HG02571 (cell line): Measurements from ENCODE around the gene NR3C2.
"Not testable (repeated sequence)": the region's sequence is repeated elsewhere in the genome, so short reads cannot be mapped to it uniquely, and the experiment has no call there.

Experiments used
- ATAC-seq: cut with Tn5 transposase; IDR thresholded peaks from one replicate; pipeline ENCODE4 v1.9.1; 2021; ENCODE audit warnings: mild to moderate bottlenecking, moderate library complexity; ENCODE audit not compliant: unreplicated experiment

NR3C2 gene

GRCh38 chr4:148224476-148224875 lies 217.7 kb downstream of the NR3C2 start:
- no peak for ATAC-seq

DNA sequence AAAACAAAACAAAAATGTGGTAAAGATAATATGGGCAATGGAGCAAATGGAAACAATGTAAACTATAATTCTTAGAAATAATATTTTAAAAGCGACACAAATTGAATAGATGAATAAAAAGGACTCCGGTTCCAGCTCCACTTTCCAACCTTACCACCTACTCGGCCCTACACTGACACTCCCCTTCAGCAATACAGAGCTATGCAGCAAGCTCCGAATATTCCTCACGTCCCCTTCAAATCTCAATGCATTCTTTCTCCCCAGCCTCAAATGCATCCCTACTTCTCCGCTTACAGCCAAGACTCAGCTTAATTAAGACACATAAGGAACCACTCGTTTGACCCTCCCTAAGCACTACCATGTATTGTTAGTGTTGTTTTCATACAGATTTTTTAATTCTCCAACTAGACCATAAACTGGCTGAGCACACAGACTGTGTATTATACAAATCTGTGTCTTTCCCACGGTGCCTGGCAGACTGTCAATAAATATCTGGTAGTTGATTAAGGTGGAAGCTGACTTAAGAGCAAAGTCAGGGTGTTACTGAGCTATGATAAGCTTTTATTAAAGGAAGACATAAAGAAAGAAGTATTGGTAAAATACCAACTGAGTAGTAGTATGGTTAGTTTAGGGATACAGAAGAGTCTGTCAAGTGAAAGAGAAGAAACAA lies 219.1 kb downstream of the NR3C2 start:
- no peak for ATAC-seq

- peak; percentile 82 for ATAC-seq
Measured at GRCh38 chr4:148216866-148217814, 225.1 kb downstream of the NR3C2 start.

DNA sequence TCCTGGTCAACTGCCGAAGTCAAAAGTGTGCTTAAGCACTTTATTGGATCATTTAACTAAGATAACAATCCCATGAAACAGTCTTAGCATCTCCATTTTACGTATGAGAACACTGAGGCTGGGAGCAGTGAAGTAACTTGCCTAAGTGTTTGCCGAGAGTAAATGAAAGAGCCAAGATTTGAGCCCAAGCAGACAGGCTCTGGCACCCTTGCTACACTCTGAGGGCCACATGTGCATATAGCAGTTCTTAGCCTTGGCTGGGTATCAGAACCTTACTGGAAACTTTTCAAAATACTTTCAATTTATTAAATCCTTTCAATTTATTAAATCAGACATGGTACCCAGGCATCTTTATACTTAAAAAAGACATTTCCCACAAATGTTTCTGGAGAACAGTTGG lies 225.9 kb downstream of the NR3C2 start:
- ATAC-seq = no peak

GRCh38 chr4:148215202-148215601 lies 227.0 kb downstream of the NR3C2 start:
- ATAC-seq = no peak

GRCh38 chr4:148214529-148215166 lies 227.6 kb downstream of the NR3C2 start:
- ATAC-seq = no peak

GRCh38 chr4:148211533-148211932 lies 230.7 kb downstream of the NR3C2 start:
- no peak for ATAC-seq

- no peak for ATAC-seq
Measured at GRCh38 chr4:148210661-148211060, 231.6 kb downstream of the NR3C2 start.

DNA sequence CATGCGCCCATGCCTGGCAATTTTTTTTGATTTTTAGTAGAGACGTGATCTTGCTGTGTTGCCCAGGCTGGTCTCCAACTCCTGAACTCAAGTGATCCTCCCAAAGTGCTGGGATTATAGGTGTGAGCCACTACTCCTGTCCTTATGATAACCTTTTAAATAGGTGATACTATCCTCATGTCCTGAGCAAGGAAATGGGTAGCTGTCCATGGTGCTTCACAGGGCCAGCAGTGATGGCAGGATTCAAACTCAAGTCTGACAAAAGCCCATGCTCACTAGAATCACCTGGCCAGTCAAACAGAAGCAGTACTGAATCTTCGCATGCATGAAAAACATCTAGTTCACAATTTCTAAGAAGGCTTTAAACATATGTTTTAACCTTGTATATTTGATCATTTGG lies 235.1 kb downstream of the NR3C2 start:
- ATAC-seq = no peak

GRCh38 chr4:148205476-148205875 lies 236.7 kb downstream of the NR3C2 start:
- ATAC-seq = no peak

GRCh38 chr4:148204892-148205291 lies 237.3 kb downstream of the NR3C2 start:
- ATAC-seq = no peak

DNA sequence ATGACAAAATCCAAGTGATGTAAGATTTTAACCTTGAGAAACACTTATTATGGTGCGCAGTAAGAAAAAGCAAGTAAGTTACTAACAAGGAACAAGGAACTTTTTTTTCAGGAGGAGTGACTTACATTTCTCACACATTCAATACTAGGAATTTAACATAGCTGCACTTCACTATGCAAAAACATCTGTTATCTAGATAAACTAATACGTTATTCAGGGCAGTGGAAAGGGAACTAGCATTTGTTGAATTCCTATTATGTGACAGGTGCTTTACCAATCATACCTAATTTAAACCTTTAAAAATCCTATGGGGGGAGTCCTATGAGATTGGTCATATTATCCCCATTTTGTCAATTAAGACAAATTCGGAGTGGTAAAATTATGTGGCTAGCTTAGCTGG lies 238.0 kb downstream of the NR3C2 start:
- no peak for ATAC-seq

DNA sequence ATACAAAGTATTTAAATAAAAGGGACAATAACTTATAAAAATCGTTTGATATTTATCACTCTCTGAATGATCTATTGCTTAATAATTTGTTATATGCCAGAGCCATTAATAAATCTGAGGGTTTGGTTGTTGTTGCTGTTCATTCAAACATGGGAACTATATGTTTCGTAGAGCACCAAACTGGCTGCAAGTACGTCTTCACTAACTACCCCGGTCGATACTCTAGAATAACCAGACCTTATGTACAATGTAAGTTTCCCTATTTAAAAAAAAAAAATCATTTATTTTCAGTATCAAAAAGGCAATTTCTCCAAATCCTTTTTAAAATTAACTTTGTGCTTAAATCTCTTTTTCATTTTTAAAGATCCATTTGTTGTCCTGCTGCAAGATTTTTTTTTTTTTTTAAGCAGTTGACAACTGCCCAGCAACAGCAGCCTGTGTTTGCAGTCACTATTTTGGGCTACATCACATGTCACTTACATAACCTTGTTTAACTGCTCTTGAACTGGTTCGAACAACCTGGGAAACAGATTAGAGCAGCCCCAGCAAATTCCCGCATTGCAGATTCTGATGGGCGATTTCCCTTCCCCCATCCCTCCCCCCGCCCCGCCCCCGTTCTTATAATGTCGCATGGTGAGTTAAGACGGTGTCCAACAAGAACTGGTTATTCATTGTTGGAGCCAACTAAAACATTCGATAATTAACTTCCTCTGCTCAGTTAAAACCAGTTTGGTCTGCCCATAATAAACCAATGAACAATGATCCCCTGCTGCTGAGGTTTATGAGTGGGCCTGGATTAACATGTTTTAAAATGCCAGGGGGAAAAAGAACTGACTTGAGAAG lies 238.9 kb downstream of the NR3C2 start:
- ATAC-seq = no peak

- no peak for ATAC-seq
Measured at GRCh38 chr4:148200960-148201359, 241.3 kb downstream of the NR3C2 start.

GRCh38 chr4:148196164-148196563 lies 246.1 kb downstream of the NR3C2 start:
- no peak for ATAC-seq

DNA sequence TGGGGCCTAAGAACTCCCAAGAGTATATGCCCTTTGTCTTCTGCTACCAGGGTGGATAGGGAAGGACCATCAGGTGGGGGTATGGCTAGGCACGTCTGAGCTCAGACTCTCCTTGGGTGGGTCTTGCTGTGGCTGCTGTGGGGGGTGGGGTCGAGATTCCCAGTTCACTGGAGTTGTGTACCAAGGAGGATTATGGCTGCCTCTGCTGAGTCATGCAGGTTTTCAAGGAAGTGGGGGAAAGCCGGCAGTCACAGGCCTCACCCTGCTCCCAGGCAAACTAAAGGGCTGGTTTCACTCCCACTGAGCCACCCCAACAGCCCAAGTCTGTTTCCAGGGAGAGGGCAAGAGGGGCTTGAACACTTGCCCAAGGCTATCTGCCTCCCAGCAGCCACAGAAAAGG lies 249.7 kb downstream of the NR3C2 start:
- no peak for ATAC-seq

DNA sequence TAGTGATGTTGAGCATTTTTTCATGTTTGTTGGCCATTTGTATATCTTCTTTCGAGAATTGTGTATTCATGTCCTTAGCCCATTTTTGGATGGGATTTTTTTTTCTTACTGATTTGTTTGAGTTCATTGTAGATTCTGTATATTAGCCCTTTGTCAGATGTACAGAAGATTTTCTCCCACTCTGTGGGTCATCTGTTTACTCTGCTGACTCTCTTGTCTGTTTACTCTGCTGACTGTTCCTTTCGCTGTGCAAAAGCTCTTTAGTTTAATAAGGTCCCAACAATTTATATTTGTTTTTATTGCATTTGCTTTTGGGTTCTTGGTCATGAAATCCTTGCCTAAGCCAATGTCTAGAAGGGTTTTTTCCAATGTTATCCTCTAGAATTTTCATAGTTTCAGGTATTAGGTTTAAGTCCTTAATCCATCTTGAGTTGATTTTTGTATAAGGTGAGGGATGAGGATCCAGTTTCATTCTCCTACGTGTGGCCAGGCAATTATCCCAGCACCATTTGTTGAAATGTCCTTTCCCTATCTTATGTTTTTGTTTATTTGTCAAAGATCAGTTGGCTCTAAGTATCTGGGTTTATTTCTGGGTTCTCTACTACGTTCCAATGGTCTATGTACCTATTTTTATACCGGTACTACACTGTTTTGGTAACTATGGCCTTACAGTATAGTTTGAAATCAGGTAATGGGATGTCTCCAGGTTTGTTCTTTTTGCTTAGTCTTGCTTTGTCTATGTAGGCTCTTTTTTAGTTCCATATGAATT lies 254.6 kb downstream of the NR3C2 start:
- ATAC-seq = not testable (repeated sequence)

DNA sequence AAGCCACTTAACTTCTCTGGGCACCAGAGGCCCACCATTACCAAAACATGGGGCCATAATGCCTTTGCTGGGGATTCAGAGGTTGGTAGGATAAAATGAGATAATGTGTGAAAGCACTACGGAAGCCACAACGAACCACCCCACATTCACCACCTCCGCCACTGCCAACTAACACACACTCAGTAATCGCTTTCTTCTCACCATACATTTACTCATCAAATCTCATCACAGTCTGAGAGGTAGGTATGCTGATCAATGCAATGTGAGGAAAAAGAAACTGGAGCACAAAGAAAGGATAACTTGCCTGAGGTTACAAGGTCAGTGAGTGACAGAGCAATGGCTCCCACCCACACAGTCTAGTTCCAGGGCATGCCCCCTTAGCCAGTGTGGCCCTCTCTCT lies 257.3 kb downstream of the NR3C2 start:
- no peak for ATAC-seq

- ATAC-seq = no peak
Measured at GRCh38 chr4:148182230-148182911, 259.8 kb downstream of the NR3C2 start.
